GM21717 (cell line): ENCODE measurements around the gene NUDT9.

Source experiments
- ATAC-seq: cut with Tn5 transposase; IDR thresholded peaks from one replicate; pipeline ENCODE4 v1.9.1; 2021; ENCODE audit warnings: mild to moderate bottlenecking, moderate library complexity; ENCODE audit not compliant: unreplicated experiment

Gene NUDT9

DNA sequence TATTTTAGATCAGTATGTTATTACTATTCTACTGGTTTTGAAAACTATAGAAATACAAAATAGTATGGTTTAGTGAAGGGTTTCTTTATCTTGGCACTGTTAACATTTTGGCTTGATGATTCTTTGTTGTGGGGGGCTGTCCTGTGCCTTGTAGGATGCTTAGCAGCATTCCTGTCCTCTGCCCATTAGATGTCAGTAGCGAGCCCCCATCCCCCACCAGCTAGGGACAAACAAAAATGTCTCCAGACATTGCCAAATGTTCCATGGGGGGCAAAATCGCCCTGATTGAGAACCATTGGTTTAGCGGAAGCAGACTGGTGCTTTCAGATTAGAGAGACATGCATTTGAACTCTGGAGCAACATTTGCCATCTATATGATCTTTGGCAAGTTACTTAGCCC is 83.5 kb downstream of the NUDT9 start:
- ATAC-seq = no peak

DNA sequence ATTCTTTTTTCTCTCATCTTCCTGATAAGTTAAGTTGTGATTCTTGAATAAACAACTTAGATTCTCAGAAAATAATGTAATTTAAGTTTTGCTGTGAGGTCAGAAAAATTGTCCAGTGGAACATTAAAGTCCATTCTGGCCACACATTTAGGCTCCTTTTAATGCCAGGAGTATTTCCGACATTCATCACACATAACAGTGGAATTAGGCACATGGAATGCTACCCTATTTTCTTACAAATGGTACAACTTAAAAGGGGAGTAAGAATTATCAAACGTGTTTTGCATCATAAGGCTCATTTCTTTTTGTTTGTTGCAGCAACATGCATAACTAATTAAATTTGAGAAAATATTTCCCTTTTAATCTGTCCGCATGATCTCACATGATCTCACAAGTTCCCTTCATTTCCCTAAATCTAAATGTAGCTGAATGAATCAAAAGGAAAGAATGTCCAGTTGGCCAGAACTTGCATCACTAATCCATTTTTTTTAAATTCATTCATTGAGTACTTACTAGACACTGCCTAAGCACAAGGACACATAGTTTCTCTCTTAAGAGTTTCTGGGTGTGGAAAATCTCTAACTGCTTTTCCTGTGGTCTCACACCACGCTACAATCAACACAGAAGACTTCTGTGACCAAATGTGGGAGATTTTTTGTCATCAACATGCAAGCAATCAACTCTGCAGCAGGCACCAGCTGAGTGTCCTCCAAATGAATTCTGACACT is 84.8 kb downstream of the NUDT9 start:
- no peak for ATAC-seq
